Esophagus squamous epithelium (tissue), 5 donors: Measurements from ENCODE around the gene MYOCD. TPM values are rescaled to one million over a fixed set of nuclear protein-coding genes. Genes with fewer than 3 reads are reported as not detected.
A peak's percentile ranks its signal among the peaks of the same experiment; 100 is the strongest.

Experiments used
- DNase-seq: peaks from one replicate; lab custom pipeline; 2025; lab: John Stamatoyannopoulos, UW
- H3K27ac ChIP-seq, 4 donors: fragments of 200-600 bp; sonication (generic); one replicate each; pipeline ENCODE4 v1.5.1; 2016 to 2019; ENCODE audit warnings: mild to moderate bottlenecking in 1 of 4
- H3K27me3 ChIP-seq, 4 donors: fragments of 200-600 bp; sonication (generic); 1 replicate in 3 of 4; 2 replicates in 1 of 4; pipeline versions ENCODE4 v1.5.1 to v1.6.0; 2017 to 2021; ENCODE audit warnings: antibody characterized with exemption in 1 of 4
- H3K36me3 ChIP-seq, 3 donors: fragments of 200-600 bp; sonication (generic); one replicate each; pipeline ENCODE4 v1.5.1; 2016 to 2019
- H3K4me1 ChIP-seq, 3 donors: fragments of 200-600 bp; sonication (generic); one replicate each; pipeline ENCODE4 v1.5.1; 2017 to 2019
- H3K4me3 ChIP-seq, 4 donors: fragments of 200-600 bp; sonication (generic); 1 replicate in 3 of 4; 2 replicates in 1 of 4; pipeline ENCODE4 v1.5.1; 2016 to 2019; ENCODE audit warnings: mild to moderate bottlenecking in 2 of 4, moderate library complexity in 1 of 4
- H3K9me3 ChIP-seq, 3 donors: fragments of 200-600 bp; sonication (generic); one replicate each; pipeline ENCODE4 v1.5.1; 2016 to 2019
- CTCF ChIP-seq, 6 experiments: fragments of 450-650 bp in 4 of 6; fragments of 200-600 bp in 2 of 6; sonication (generic) in 2 of 6; IDR thresholded peaks; one replicate each; pipeline ENCODE4 v1.5.1; 2016 to 2019; ENCODE audit warnings: antibody characterized with exemption in 6 of 6, mild to moderate bottlenecking in 4 of 6, moderate library complexity in 4 of 6
- POLR2A ChIP-seq, 4 donors: fragments of 450-650 bp; IDR thresholded peaks; one replicate each; pipeline ENCODE4 v1.6.1; 2017; ENCODE audit warnings: antibody characterized with exemption in 4 of 4, mild to moderate bottlenecking in 4 of 4, moderate library complexity in 3 of 4
- WGBS, 2 donors: methylation state at CpG; one replicate each; pipeline ENCODE4 v1.1.5; 2018; 5-methylcytosine and 5-hydroxymethylcytosine counted together
- intact Hi-C: fragments of 100-400 bp; cut with DNase I; formaldehyde crosslinking; loops from one replicate; pipeline ENCODE4 v1.15.0; 2022
- total RNA-seq, 4 donors: library from RNA; depleted of rRNA; stranded (reverse); fragments of >200 nt; gene quantifications; one replicate each; pipeline ENCODE4 v1.1.0, GENCODE V29; 2016
- donor health status: DM: yes; HTN: yes; CAD: no.

Gene MYOCD
- total RNA-seq, 4 donors from 2014 or later: 2.3 to 27.5 (median 7.8) TPM

- Histone ChIP-seq H3K4me3 (peak overlapping the region; percentile 46 to 82 (median 66)), H3K36me3 (no peaks in the 10 kb centered on the region), H3K4me1 (peaks cover 0 to 19% (median 7%) of the 10 kb centered on the region in 3 donors), H3K27me3 (peaks cover 0 to 40% (median 0%) of the 10 kb centered on the region in 4 donors), H3K9me3 (no peaks in the 10 kb centered on the region), H3K27ac (peak overlapping the region in 1 of 4 donors; percentile 60)
- no peak for TF ChIP-seq CTCF (IDR thresholded peaks at IDR 0.05)
- TF ChIP-seq POLR2A (IDR thresholded peaks at IDR 0.05): no peak
- no peak for DNase-seq
- intact Hi-C loops: no loop called here
- 15 to 17% methylated on average over 11 to 15 of the region's 27 CpGs for WGBS, 2 donors
Observed at GRCh38 chr17:12790249-12791106, 124.8 kb downstream of the MYOCD start.

- Histone ChIP-seq H3K27ac (no peak overlapping the region), H3K4me1 (peaks cover 0 to 9% (median 3%) of the 10 kb centered on the region in 3 donors), H3K4me3 (no peak overlapping the region), H3K9me3 (no peaks in the 10 kb centered on the region), H3K36me3 (no peaks in the 10 kb centered on the region), H3K27me3 (peaks cover 0 to 16% (median 0%) of the 10 kb centered on the region in 4 donors)
- 59 to 62% methylated on average over 5 of the region's 6 CpGs for WGBS, 2 donors
- no peak for TF ChIP-seq POLR2A (IDR thresholded peaks at IDR 0.05)
- TF ChIP-seq CTCF (IDR thresholded peaks at IDR 0.05): no peak
- DNase-seq: no peak
- intact Hi-C loops: no loop called here
Observed at GRCh38 chr17:12794919-12795532, 129.3 kb downstream of the MYOCD start.

DNA sequence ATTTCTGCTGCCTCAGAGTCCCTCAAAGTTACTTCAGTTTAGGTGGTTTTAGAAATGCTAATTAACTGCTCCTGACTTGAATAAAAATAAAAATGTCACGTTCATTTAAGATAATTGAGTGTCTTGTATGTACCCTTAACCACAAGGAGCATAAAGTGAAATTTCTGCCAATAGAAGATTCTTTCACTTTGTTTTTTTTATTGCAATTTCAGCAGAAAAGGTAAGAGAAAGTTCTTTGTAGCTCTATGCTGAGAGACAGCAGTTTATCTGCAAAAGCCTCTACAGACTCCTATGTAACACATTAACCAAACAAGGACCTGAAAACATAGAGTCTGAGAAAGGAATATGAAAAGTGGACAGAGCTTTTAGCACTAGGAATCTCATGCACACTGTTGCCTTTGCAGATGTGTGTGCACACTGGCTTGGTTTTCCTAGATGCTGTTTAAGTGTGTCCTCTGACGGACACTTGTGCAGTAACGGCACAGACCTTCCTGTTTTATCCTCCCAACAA, 135.2 kb downstream of the MYOCD start:
- no peak for TF ChIP-seq POLR2A (IDR thresholded peaks at IDR 0.05)
- no peak for TF ChIP-seq CTCF (IDR thresholded peaks at IDR 0.05)
- 60 to 64% methylated on average over 3 of the region's 3 CpGs for WGBS, 2 donors
- H3K4me3 ChIP-seq: no peak overlapping the region
- DNase-seq: no peak
- no peak overlapping the region for H3K27ac ChIP-seq
- no peaks in the 10 kb centered on the region for H3K36me3 ChIP-seq
- no peaks in the 10 kb centered on the region for H3K27me3 ChIP-seq
- no peaks in the 10 kb centered on the region for H3K9me3 ChIP-seq
- intact Hi-C loops: no loop called here
- H3K4me1 ChIP-seq: no peaks in the 10 kb centered on the region

GRCh38 chr17:12806630-12807029, 140.9 kb downstream of the MYOCD start:
- DNase-seq: no peak
- H3K4me3 ChIP-seq: no peak overlapping the region
- intact Hi-C loops: no loop called here
- peaks cover 0 to 17% (median 0%) of the 10 kb centered on the region in 3 donors for H3K9me3 ChIP-seq
- no peaks in the 10 kb centered on the region for H3K4me1 ChIP-seq
- no peaks in the 10 kb centered on the region for H3K27me3 ChIP-seq
- H3K27ac ChIP-seq: no peak overlapping the region
- H3K36me3 ChIP-seq: no peaks in the 10 kb centered on the region
- 83 to 96% methylated on average over 1 of the region's 1 CpG for WGBS, 2 donors
- TF ChIP-seq POLR2A (IDR thresholded peaks at IDR 0.05): no peak
- TF ChIP-seq CTCF (IDR thresholded peaks at IDR 0.05): no peak

GRCh38 chr17:12808723-12809122, 143.0 kb downstream of the MYOCD start:
- DNase-seq: no peak
- intact Hi-C loops: no loop called here
- TF ChIP-seq POLR2A (IDR thresholded peaks at IDR 0.05) (no peak), CTCF (IDR thresholded peaks at IDR 0.05) (no peak)
- no peaks in the 10 kb centered on the region for H3K27me3 ChIP-seq
- 62 to 75% methylated on average over 3 of the region's 3 CpGs for WGBS, 2 donors
- H3K36me3 ChIP-seq: no peaks in the 10 kb centered on the region
- no peak overlapping the region for H3K4me3 ChIP-seq
- peaks cover 0 to 17% (median 0%) of the 10 kb centered on the region in 3 donors for H3K9me3 ChIP-seq
- no peak overlapping the region for H3K27ac ChIP-seq
- no peaks in the 10 kb centered on the region for H3K4me1 ChIP-seq
